HepG2 (cell line): Measurements from ENCODE around the gene CABLES2. TPM values are rescaled to one million over a fixed set of nuclear protein-coding genes. Genes with fewer than 3 reads are reported as not detected.

Experiments
- ATAC-seq: fragments of 200-7000 bp; cut with Tn5 transposase; 3 replicates; pipeline ENCODE4 v1.9.1; 2020; ENCODE audit warnings: mild to moderate bottlenecking, moderate library complexity
- BruUV-seq: library from RNA; stranded (reverse); fragments of 400-500 nt; replicated peaks from 2 replicates; lab custom pipeline; 2021; lab: Mats Ljungman, UMichigan
- CTCF ChIA-PET: fragments of 300-600 bp; formaldehyde crosslinking; extraction: SDS; loops from one replicate; lab custom pipeline; 2021; ENCODE audit warnings: low total read pairs, inconsistent platforms, low intra/inter-chr PET ratio; lab: Yijun Ruan, JAX
- POLR2A ChIA-PET: fragments of 350-600 bp; sonication (Branson Sonifier 250); formaldehyde crosslinking; loops from one replicate; lab custom pipeline; 2020; ENCODE audit warnings: antibody characterized with exemption, inconsistent platforms; lab: Yijun Ruan, JAX
- DNase-seq: peaks from one replicate; pipeline ENCODE4 v3.0.0-alpha.2; 2015; ENCODE audit warnings: low spot score
- FAIRE-seq: peaks from 3 replicates; lab custom pipeline; 2011; peaks lifted over from hg19 to GRCh38; lab: Jason Lieb, UNC
- H2AFZ ChIP-seq: one replicate; pipeline ENCODE4 v1.6.1; 2011; ENCODE audit warnings: low read length, inconsistent platforms
- H3K27ac ChIP-seq: fragments of 300-600 bp; 3 replicates; pipeline ENCODE4 v1.8.0; 2011; ENCODE audit warnings: mixed run types, mild to moderate bottlenecking, mixed read lengths, low read length, inconsistent platforms; ENCODE audit not compliant: insufficient read depth; ENCODE audit errors: extremely low read length
- H3K27me3 ChIP-seq, 2 experiments: fragments of 200-600 bp in 1 of 2; 2 replicates in 1 of 2; 3 replicates in 1 of 2; pipeline versions ENCODE4 v1.6.0 to v1.8.0; 2011; ENCODE audit warnings: low read length in 2 of 2, mild to moderate bottlenecking in 2 of 2, moderate library complexity in 2 of 2, inconsistent platforms in 1 of 2; ENCODE audit not compliant: insufficient read depth in 2 of 2, control insufficient read depth in 1 of 2
- H3K36me3 ChIP-seq, 2 experiments: fragments of 200-600 bp in 1 of 2; replicated peaks in 1 of 2; 2 replicates in 1 of 2; 3 replicates in 1 of 2; pipeline versions ENCODE4 v1.5.1 to v1.8.0; 2011; ENCODE audit warnings: low read length in 2 of 2, inconsistent platforms in 1 of 2; ENCODE audit not compliant: insufficient read depth in 2 of 2, control insufficient read depth in 1 of 2
- H3K4me1 ChIP-seq: 2 replicates; pipeline ENCODE4 v1.5.1; 2012; ENCODE audit warnings: low read length, inconsistent platforms; ENCODE audit not compliant: insufficient read depth
- H3K4me2 ChIP-seq: 2 replicates; pipeline ENCODE4 v1.6.0; 2011; ENCODE audit warnings: low read depth, low read length, inconsistent platforms
- H3K4me3 ChIP-seq, 3 experiments: fragments of 200-600 bp in 1 of 3; sonication (generic), shearing (Covaris generic) in 1 of 3; replicated peaks in 1 of 3; 2 replicates each; pipeline ENCODE4 v1.5.1; 2011 to 2016; ENCODE audit warnings: low read length in 3 of 3, inconsistent platforms in 2 of 3, low read depth in 2 of 3, mild to moderate bottlenecking in 2 of 3, control low read depth in 1 of 3, mixed read lengths in 1 of 3; ENCODE audit not compliant: insufficient read depth in 1 of 3
- H3K79me2 ChIP-seq: one replicate; pipeline ENCODE4 v1.6.1; 2011; ENCODE audit warnings: low read length, inconsistent platforms; ENCODE audit not compliant: insufficient read depth
- H3K9ac ChIP-seq: 2 replicates; pipeline ENCODE4 v1.6.0; 2011; ENCODE audit warnings: mild to moderate bottlenecking, low read depth, low read length, inconsistent platforms; ENCODE audit not compliant: insufficient read depth
- H3K9me3 ChIP-seq: 2 replicates; pipeline ENCODE4 v1.5.1; 2012; ENCODE audit warnings: mild to moderate bottlenecking, low read length
- H4K20me1 ChIP-seq: 2 replicates; pipeline ENCODE4 v1.6.0; 2011; ENCODE audit warnings: inconsistent platforms, mild to moderate bottlenecking, low read length, moderate library complexity; ENCODE audit not compliant: insufficient read depth
- AGO2 ChIP-seq: fragments of 200-400 bp; formaldehyde crosslinking; optimal IDR thresholded peaks from 2 replicates; pipeline ENCODE3; 2017; ENCODE audit warnings: mild to moderate bottlenecking, low read depth, low read length, moderate library complexity
- AKAP8 ChIP-seq: sonication (generic); formaldehyde crosslinking; IDR thresholded peaks from 2 replicates; pipeline ENCODE4 v1.5.1; 2020; ENCODE audit warnings: mild to moderate bottlenecking, missing genetic modification reagents
- DMTF1 ChIP-seq: sonication (generic); formaldehyde crosslinking; IDR thresholded peaks from 2 replicates; pipeline ENCODE4 v1.4.0; 2020; ENCODE audit warnings: mild to moderate bottlenecking, missing genetic modification reagents
- FOSL1 ChIP-seq: sonication (generic); formaldehyde crosslinking; IDR thresholded peaks from 2 replicates; pipeline ENCODE4 v1.9.0; 2021; ENCODE audit warnings: missing genetic modification reagents, borderline replicate concordance
- MBD4 ChIP-seq: IDR thresholded peaks from 2 replicates; pipeline ENCODE4 v1.6.1; 2012; ENCODE audit warnings: low read length, inconsistent platforms, borderline replicate concordance
- MTA1 ChIP-seq: sonication (generic); formaldehyde crosslinking; IDR thresholded peaks from 2 replicates; pipeline ENCODE4 v1.4.0; 2020; ENCODE audit warnings: missing genetic modification reagents, mild to moderate bottlenecking, borderline replicate concordance
- MXI1 ChIP-seq: IDR thresholded peaks from 3 replicates; pipeline ENCODE4 v1.6.1; 2012; ENCODE audit warnings: low read depth, low read length, inconsistent platforms, borderline replicate concordance
- NFIC ChIP-seq: IDR thresholded peaks from 2 replicates; pipeline ENCODE4 v1.6.1; 2012; ENCODE audit warnings: mild to moderate bottlenecking, low read length, inconsistent platforms
- PHF5A ChIP-seq: IDR thresholded peaks from one replicate; pipeline ENCODE4 v1.6.1; 2018; ENCODE audit warnings: low read depth, missing genetic modification reagents; ENCODE audit not compliant: unreplicated experiment
- PLSCR1 ChIP-seq: sonication (generic); formaldehyde crosslinking; IDR thresholded peaks from 2 replicates; pipeline ENCODE4 v1.5.0; 2020; ENCODE audit warnings: missing genetic modification reagents, mild to moderate bottlenecking, borderline replicate concordance
- PRDM10 ChIP-seq: sonication (generic); formaldehyde crosslinking; IDR thresholded peaks from 2 replicates; pipeline ENCODE4 v1.4.0; 2020; ENCODE audit warnings: low read depth, missing genetic modification reagents
- RBFOX2 ChIP-seq: fragments of 200-400 bp; formaldehyde crosslinking; IDR thresholded peaks from 2 replicates; pipeline ENCODE4 v1.6.1; 2017; ENCODE audit warnings: low read depth, mild to moderate bottlenecking, low read length
- RBM39 ChIP-seq: fragments of 200-400 bp; formaldehyde crosslinking; IDR thresholded peaks from one replicate; pipeline ENCODE4 v1.6.1; 2018; ENCODE audit warnings: antibody characterized with exemption, mild to moderate bottlenecking, low read depth, low read length; ENCODE audit not compliant: poor library complexity, severe bottlenecking
- RNF2 ChIP-seq: fragments of 450-650 bp; conservative IDR thresholded peaks from 2 replicates; pipeline ENCODE4 v1.6.1; 2016; ENCODE audit warnings: low read depth
- SSRP1 ChIP-seq: IDR thresholded peaks from 2 replicates; pipeline ENCODE4 v1.6.1; 2016; ENCODE audit warnings: control low read depth
- XRCC5 ChIP-seq: fragments of 200-400 bp; formaldehyde crosslinking; optimal IDR thresholded peaks from 2 replicates; pipeline ENCODE3; 2017; ENCODE audit warnings: mild to moderate bottlenecking, low read length
- YEATS4 ChIP-seq: sonication (generic); formaldehyde crosslinking; IDR thresholded peaks from 2 replicates; pipeline ENCODE4 v1.4.0; 2020; ENCODE audit warnings: missing genetic modification reagents, borderline replicate concordance
- ZNF143 ChIP-seq: sonication (generic); formaldehyde crosslinking; IDR thresholded peaks from 2 replicates; pipeline ENCODE4 v1.4.0; 2020; ENCODE audit warnings: missing genetic modification reagents
- ZNF556 ChIP-seq: sonication (generic); formaldehyde crosslinking; IDR thresholded peaks from 2 replicates; pipeline ENCODE4 v1.4.0; 2020; ENCODE audit warnings: mild to moderate bottlenecking, missing genetic modification reagents, borderline replicate concordance
- ZNF724P ChIP-seq: sonication (generic); formaldehyde crosslinking; IDR thresholded peaks from 2 replicates; pipeline ENCODE4 v1.8.0; 2022; ENCODE audit warnings: missing genetic modification reagents, borderline replicate concordance
- WGBS: methylation state at CpG from one replicate; pipeline ENCODE4 v1.1.6; 2017; ENCODE audit warnings: low lambda C conversion rate; 5-methylcytosine and 5-hydroxymethylcytosine counted together
- in situ Hi-C: cut with HindIII; loops from 2 replicates; pipeline ENCODE4 v1.10.0; 2017; ENCODE audit warnings: low pct_unique_long_range_greater_than_20kb; ENCODE audit not compliant: extremely low pct_ligation_motif_present
- intact Hi-C: fragments of 100-400 bp; cut with micrococcal nuclease; formaldehyde crosslinking; loops from one replicate; pipeline ENCODE4 v1.10.0; 2022; ENCODE audit not compliant: unreplicated experiment
- polyA plus RNA-seq, 8 experiments: library from polyadenylated mRNA; depleted of rRNA in 3 of 8; stranded (reverse) in 7 of 8; unstranded in 1 of 8; fragments of >200 nt; fragmentation: Illumina TruSeq in 4 of 8; extraction: Trizol in 4 of 8; gene quantifications; 2 replicates each; pipeline versions ENCODE4 v1.2.1 to v1.2.3, GENCODE V29; 2011 to 2016; ENCODE audit warnings: low read depth in 4 of 8, missing spikeins in 1 of 8, mixed read lengths in 1 of 8; ENCODE audit not compliant: insufficient read depth in 1 of 8
- total RNA-seq, 5 experiments: library from RNA; depleted of rRNA; stranded (reverse); fragments of >200 nt; fragmentation: Illumina TruSeq; extraction: Trizol; gene quantifications; 2 replicates each; pipeline ENCODE4 v1.2.3, GENCODE V29; 2016; ENCODE audit warnings: low read depth in 1 of 5

CABLES2 gene
- total and polyA plus RNA-seq, 2 of the 13 experiments (the other 11 are each of a cell fraction or from before 2014, with no cell fraction given) = 5.2 to 9.7 TPM

- CTCF ChIA-PET = no interaction called here
- H3K4me1 ChIP-seq = peaks cover 62% of the 10 kb centered on the region
- peaks cover 32 to 33% of the 10 kb centered on the region in 2 experiments for H3K36me3 ChIP-seq
- H3K9ac ChIP-seq = no peak overlapping the region
- no peak overlapping the region for H3K27ac ChIP-seq
- H3K4me3 ChIP-seq = no peak overlapping the region
- no peak for FAIRE-seq
- intact Hi-C loops (no loop called here), in situ Hi-C loops (no loop called here)
- H3K9me3 ChIP-seq = no peaks in the 10 kb centered on the region
- peaks cover 23% of the 10 kb centered on the region for H3K79me2 ChIP-seq
- H2AFZ ChIP-seq = no peak overlapping the region
- H4K20me1 ChIP-seq = peaks cover 28% of the 10 kb centered on the region; the same call in 1 of the 2 replicates
- ATAC-seq = no peak
- no peak for DNase-seq
- no TSS peak for BruUV-seq
- no peaks in the 10 kb centered on the region for H3K27me3 ChIP-seq
- 94% methylated on average over 16 of the region's 16 CpGs for WGBS
- POLR2A ChIA-PET = interaction anchor here (5.1 kb wide), 1 partner anchor 9 kb away, joined by 78 read pairs; the partner anchor contains the start of gene LAMA5
- H3K4me2 ChIP-seq = no peak overlapping the region
- TF ChIP-seq MXI1 = no peak
- TF ChIP-seq SSRP1 (CRISPR knock-in tag) = no peak
- TF ChIP-seq MTA1 = 0 out of 2 replicates have a peak, but pooled peaks have one; percentile 14
- TF ChIP-seq MBD4 = no peak
- no peak for TF ChIP-seq NFIC
- no peak for TF ChIP-seq YEATS4 (CRISPR knock-in tag)
- peak; percentile 67 for TF ChIP-seq RBFOX2
- no peak for TF ChIP-seq ZNF143 (CRISPR knock-in tag)
- TF ChIP-seq AKAP8 (CRISPR knock-in tag) = no peak
- no peak for TF ChIP-seq PRDM10 (CRISPR knock-in tag)
- no peak for TF ChIP-seq FOSL1 (CRISPR knock-in tag)
- TF ChIP-seq PHF5A (CRISPR knock-in tag) = no peak
- TF ChIP-seq AGO2 = peak; percentile 70
- no peak for TF ChIP-seq DMTF1 (CRISPR knock-in tag)
- TF ChIP-seq XRCC5 = no peak
- TF ChIP-seq ZNF724P (CRISPR knock-in tag) = no peak
- peak; percentile 8 for TF ChIP-seq RBM39
- TF ChIP-seq ZNF556 = no peak
- no peak for TF ChIP-seq PLSCR1 (CRISPR knock-in tag)
- no peak for TF ChIP-seq RNF2
Observed at GRCh38 chr20:62359043-62359490, 48.0 kb downstream of the CABLES2 start.
